OCI-LY7 (cell line): ENCODE results near the gene DNMBP. TPM values are rescaled to one million over a fixed set of nuclear protein-coding genes. Genes with fewer than 3 reads are reported as not detected.
"Not testable (repeated sequence)": the region's sequence is repeated elsewhere in the genome, so short reads cannot be mapped to it uniquely, and the experiment has no call there.

Experiments used
- BruUV-seq: library from RNA; stranded (reverse); fragments of 400-500 nt; replicated peaks from 2 replicates; lab custom pipeline; 2021; lab: Mats Ljungman, UMichigan
- CTCF ChIA-PET: fragments of 300-600 bp; sonication (Branson Sonifier 250); formaldehyde crosslinking; loops from one replicate; lab custom pipeline; 2022; ENCODE audit warnings: antibody characterized with exemption; ENCODE audit not compliant: unreplicated experiment; lab: Charles Lee
- POLR2A ChIA-PET: fragments of 300-600 bp; sonication (Branson Sonifier 250); formaldehyde crosslinking; loops from one replicate; lab custom pipeline; 2022; ENCODE audit warnings: antibody characterized with exemption; lab: Charles Lee
- DNase-seq: peaks from one replicate; pipeline ENCODE4 v3.0.0-alpha.2; 2015; ENCODE audit warnings: low spot score
- H2AFZ ChIP-seq: fragments of 200-600 bp; sonication (generic), shearing (Covaris generic); 2 replicates; pipeline ENCODE4 v1.6.1; 2014; ENCODE audit warnings: mild to moderate bottlenecking, antibody characterized with exemption, low read length, moderate library complexity
- H3K27ac ChIP-seq: fragments of 200-600 bp; sonication (generic); 2 replicates; pipeline ENCODE4 v1.5.1; 2014; ENCODE audit warnings: mixed run types, low read depth, mild to moderate bottlenecking, moderate library complexity, low read length, inconsistent platforms; ENCODE audit not compliant: poor library complexity, severe bottlenecking
- H3K36me3 ChIP-seq: fragments of 200-600 bp; sonication (generic); 2 replicates; pipeline ENCODE4 v1.6.1; 2014; ENCODE audit warnings: mild to moderate bottlenecking, antibody characterized with exemption, low read length, moderate library complexity, mixed read lengths; ENCODE audit not compliant: insufficient read depth
- H3K4me1 ChIP-seq: fragments of 200-600 bp; sonication (generic); 2 replicates; pipeline ENCODE4 v1.5.1; 2014; ENCODE audit warnings: mild to moderate bottlenecking, low read length; ENCODE audit not compliant: insufficient read depth, poor library complexity, severe bottlenecking
- H3K4me2 ChIP-seq: fragments of 200-600 bp; sonication (generic); 2 replicates; pipeline ENCODE4 v1.6.1; 2014; ENCODE audit warnings: mild to moderate bottlenecking, low read length
- H3K4me3 ChIP-seq: fragments of 200-600 bp; sonication (generic); 2 replicates; pipeline ENCODE4 v1.5.1; 2014; ENCODE audit warnings: mild to moderate bottlenecking, low read depth, low read length; ENCODE audit not compliant: poor library complexity, severe bottlenecking
- H3K79me2 ChIP-seq: fragments of 200-600 bp; sonication (generic); 2 replicates; pipeline ENCODE4 v1.6.1; 2016; ENCODE audit warnings: low read depth, mild to moderate bottlenecking, low read length, moderate library complexity, mixed read lengths; ENCODE audit not compliant: insufficient read depth
- H3K9me2 ChIP-seq: fragments of 200-600 bp; sonication (generic); 2 replicates; pipeline ENCODE4 v1.6.1; 2016; ENCODE audit warnings: mild to moderate bottlenecking, low read length, mixed read lengths; ENCODE audit not compliant: insufficient read depth
- H3K9me3 ChIP-seq: fragments of 200-600 bp; sonication (generic); 2 replicates; pipeline ENCODE4 v1.6.1; 2014; ENCODE audit warnings: mild to moderate bottlenecking, mixed run types, low read length, mixed read lengths
- H4K20me1 ChIP-seq: fragments of 200-600 bp; sonication (generic); 2 replicates; pipeline ENCODE4 v1.6.1; 2014; ENCODE audit warnings: mild to moderate bottlenecking, antibody characterized with exemption, low read length, moderate library complexity, mixed read lengths; ENCODE audit not compliant: insufficient read depth
- EZH2phosphoT487 ChIP-seq: fragments of 200-600 bp; sonication (generic); IDR thresholded peaks from 2 replicates; pipeline ENCODE4 v1.6.1; 2018; ENCODE audit warnings: low read depth, borderline replicate concordance, mild to moderate bottlenecking, mixed run types, antibody characterized with exemption, low read length, moderate library complexity, mixed read lengths
- intact Hi-C: fragments of 100-400 bp; cut with micrococcal nuclease; formaldehyde crosslinking; loops from one replicate; pipeline ENCODE4 v1.10.0; 2022; ENCODE audit not compliant: unreplicated experiment
- total RNA-seq, 2 experiments: library from RNA; depleted of rRNA in 1 of 2; stranded (reverse); fragments of >200 nt in 1 of 2; shearing (Covaris generic) in 1 of 2; gene quantifications; 2 replicates each; pipeline ENCODE4 v1.2.3, GENCODE V29; 2014 to 2022
- TF ChIP-seq, protein P1 (sequence below): fragments of 200-600 bp; sonication (generic); conservative IDR thresholded peaks from 2 replicates; pipeline ENCODE4 v1.5.1; 2014; ENCODE audit warnings: mild to moderate bottlenecking, antibody characterized with exemption, low read length, moderate library complexity, mixed read lengths

DNMBP gene
- total RNA-seq, 2 experiments from 2014 or later = 27.0 to 36.2 TPM

DNA sequence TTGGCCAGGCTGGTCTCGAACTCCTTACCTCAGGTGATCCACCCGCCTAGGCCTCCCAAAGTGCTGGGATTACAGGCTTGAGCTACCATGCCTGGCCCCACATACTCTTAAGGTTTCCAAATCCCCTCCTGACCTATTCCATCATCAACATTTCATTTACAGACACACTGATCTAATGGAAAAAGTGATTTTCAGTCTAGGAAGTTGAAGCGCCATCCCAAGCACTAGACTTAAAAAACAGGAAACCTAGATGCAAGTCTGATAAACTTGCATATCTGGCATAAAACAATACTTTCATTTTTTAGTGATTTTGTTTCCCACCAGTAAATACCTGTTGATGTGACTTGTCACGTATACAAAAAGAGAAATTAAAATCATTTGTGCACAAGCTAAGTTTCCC lies 44.0 kb downstream of the DNMBP start:
- no peak for DNase-seq
- BruUV-seq = no TSS peak
- Histone ChIP-seq H3K36me3 (peaks cover 53% of the 10 kb centered on the region), H3K4me3 (no peak overlapping the region), H4K20me1 (no peaks in the 10 kb centered on the region), H3K4me1 (no peaks in the 10 kb centered on the region), H3K9me3 (no peaks in the 10 kb centered on the region), H3K79me2 (no peaks in the 10 kb centered on the region), H2AFZ (no peak overlapping the region), H3K27ac (no peak overlapping the region), H3K9me2 (no peaks in the 10 kb centered on the region), H3K4me2 (no peak overlapping the region)
- ChIA-PET POLR2A (interaction anchor here (0.6 to 1.2 kb wide), 4 partner anchors 13 to 29 kb away, joined by 3 to 4 read pairs (median 4); no protein-coding TSS in a partner anchor), CTCF (no interaction called here)
- TF ChIP-seq, protein P1, sequence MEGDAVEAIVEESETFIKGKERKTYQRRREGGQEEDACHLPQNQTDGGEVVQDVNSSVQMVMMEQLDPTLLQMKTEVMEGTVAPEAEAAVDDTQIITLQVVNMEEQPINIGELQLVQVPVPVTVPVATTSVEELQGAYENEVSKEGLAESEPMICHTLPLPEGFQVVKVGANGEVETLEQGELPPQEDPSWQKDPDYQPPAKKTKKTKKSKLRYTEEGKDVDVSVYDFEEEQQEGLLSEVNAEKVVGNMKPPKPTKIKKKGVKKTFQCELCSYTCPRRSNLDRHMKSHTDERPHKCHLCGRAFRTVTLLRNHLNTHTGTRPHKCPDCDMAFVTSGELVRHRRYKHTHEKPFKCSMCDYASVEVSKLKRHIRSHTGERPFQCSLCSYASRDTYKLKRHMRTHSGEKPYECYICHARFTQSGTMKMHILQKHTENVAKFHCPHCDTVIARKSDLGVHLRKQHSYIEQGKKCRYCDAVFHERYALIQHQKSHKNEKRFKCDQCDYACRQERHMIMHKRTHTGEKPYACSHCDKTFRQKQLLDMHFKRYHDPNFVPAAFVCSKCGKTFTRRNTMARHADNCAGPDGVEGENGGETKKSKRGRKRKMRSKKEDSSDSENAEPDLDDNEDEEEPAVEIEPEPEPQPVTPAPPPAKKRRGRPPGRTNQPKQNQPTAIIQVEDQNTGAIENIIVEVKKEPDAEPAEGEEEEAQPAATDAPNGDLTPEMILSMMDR = no peak
- TF ChIP-seq EZH2phosphoT487 = no peak
- intact Hi-C loops = no loop called here

DNA sequence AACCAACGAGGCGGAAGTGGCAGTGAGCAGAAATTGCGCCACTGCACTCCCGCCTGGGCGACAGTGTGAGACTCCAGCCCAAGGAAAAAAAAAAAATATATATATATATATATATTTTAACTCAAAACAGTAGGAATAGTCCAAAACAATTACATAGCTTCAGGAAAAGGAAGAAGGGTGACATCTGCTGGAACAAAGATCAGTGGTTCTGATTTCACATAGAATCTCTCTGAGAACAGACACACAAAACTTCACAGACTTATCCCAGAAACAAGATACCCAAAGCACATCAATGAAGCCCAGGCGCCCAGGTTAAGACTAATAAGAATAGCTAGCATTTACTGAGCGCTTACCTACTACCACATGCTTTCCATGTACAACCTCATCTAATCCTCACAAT lies 45.0 kb downstream of the DNMBP start:
- no peak overlapping the region for H3K4me3 ChIP-seq
- H3K9me2 ChIP-seq = no peaks in the 10 kb centered on the region
- no peak for TF ChIP-seq EZH2phosphoT487
- TF ChIP-seq, protein P1 = no peak
- no peak overlapping the region for H2AFZ ChIP-seq
- ChIA-PET CTCF (no interaction called here), POLR2A (interaction anchor here (0.6 to 0.7 kb wide), 3 partner anchors 13 to 84 kb away, joined by 3 to 4 read pairs (median 4); no protein-coding TSS in a partner anchor)
- H4K20me1 ChIP-seq = no peaks in the 10 kb centered on the region
- no peaks in the 10 kb centered on the region for H3K4me1 ChIP-seq
- no peak overlapping the region for H3K27ac ChIP-seq
- no peaks in the 10 kb centered on the region for H3K79me2 ChIP-seq
- peaks cover 45% of the 10 kb centered on the region for H3K36me3 ChIP-seq
- DNase-seq = no peak
- no peaks in the 10 kb centered on the region for H3K9me3 ChIP-seq
- no peak overlapping the region for H3K4me2 ChIP-seq
- BruUV-seq = no TSS peak
- intact Hi-C loops = no loop called here

DNA sequence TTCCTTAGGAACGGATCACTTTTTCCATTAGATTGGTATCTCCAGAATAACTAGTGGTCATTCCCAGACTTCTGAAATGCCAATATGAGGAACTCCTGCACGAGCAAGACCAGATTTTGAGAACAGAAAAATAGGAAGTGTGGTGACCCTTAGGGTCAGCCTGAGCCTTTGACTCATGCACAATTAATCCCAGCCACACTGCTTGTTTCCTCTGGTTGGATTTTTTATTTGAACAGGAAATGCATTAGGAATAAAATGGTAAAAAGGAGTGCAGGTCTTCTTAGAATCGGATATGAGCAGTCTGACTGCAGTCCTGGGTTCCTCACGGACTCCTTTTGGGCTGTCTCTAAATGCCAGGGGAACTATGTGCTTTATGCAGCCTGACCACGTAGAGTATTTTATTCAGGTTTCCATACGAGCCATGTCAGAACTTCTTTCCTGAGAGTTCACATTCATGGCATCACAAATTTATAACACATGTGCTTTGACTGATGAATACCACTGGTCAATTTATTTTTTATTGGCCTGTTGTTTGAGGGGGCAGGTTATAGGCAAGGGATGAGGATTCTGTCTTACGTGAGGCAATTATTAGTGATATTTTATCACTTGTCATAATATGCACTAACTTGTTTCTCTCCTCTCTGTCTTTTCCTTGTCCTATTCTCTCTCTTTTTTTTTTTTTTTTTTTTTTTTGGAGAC lies 46.1 kb downstream of the DNMBP start:
- H2AFZ ChIP-seq, intact Hi-C loops, H3K4me3 ChIP-seq, H3K4me1 ChIP-seq, CTCF ChIA-PET, H3K9me2 ChIP-seq, POLR2A ChIA-PET, H3K4me2 ChIP-seq, H3K79me2 ChIP-seq, H3K9me3 ChIP-seq, BruUV-seq, DNase-seq, H4K20me1 ChIP-seq, H3K27ac ChIP-seq: not testable (repeated sequence)
- H3K36me3 ChIP-seq = peaks cover 40% of the 10 kb centered on the region
